HG03097 (cell line): ENCODE results near the gene DHX29.

Source experiments
- ATAC-seq: cut with Tn5 transposase; IDR thresholded peaks from one replicate; pipeline ENCODE4 v1.9.1; 2021; ENCODE audit not compliant: unreplicated experiment, low FRiP score

DHX29 gene

GRCh38 chr5:55211184-55211874 lies 96.2 kb downstream of the DHX29 start:
- ATAC-seq: no peak
